Stimulated activated CD4-positive, alpha-beta T cell treated with anti-CD3 and anti-CD28 coated beads, Interleukin-15, amount 100 ng/mL, for 48 hours (primary cell): Measurements from ENCODE around the gene ZNF480.
A peak's percentile ranks its signal among the peaks of the same experiment; 100 is the strongest.
"Not testable (repeated sequence)": the region's sequence is repeated elsewhere in the genome, so short reads cannot be mapped to it uniquely, and the experiment has no call there.

ENCODE experiments used
- DNase-seq, 2 donors: peaks; one replicate each; pipeline ENCODE4 v3.0.0-alpha.2; 2020; ENCODE audit warnings: low read depth in 2 of 2

The ZNF480 gene

DNA sequence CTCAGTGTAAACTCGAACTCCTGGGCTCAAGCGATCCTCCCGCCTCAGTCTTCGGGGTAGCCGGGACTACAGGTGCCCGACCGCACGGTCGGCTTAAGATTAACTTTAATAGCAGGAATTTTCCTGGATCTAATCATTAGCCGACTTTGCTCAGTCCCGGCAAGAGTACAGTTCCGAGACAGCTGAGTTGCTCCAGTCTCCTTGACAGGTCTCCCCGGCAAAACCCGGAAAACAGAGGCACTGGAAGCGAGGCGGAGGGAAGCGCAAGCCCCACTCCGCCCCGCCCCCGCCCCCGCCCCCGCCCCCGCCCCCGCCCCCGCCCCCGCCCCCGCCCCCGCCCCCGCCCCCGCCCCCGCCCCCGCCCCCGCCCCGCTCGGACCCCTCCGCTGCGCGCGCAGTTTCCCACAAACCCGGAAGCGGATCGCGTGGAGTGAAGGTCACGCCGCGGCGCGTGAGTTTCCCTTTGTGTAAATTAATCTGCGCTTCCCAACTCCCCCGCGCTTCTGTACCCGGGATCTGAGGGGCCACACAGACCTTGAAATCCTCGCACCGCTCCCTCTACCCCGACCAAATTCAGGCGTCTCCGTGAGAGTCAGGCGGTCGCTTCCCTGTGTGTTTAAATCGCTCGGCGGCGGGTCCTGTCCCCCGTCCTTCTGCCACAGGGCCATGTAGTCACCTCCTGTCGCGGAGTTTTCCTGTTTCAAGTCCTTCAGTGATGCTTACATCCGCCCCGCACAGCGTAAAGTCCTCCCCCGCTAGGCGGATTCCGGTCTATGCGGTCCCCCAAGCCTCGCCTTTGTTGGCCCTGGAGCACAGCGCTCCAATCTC lies at the start of gene ZNF480:
Gene ZNF480 (plus strand): TSS at position 397 of the 828 bp plus-strand sequence. CDS start 3,244 bp downstream, outside the sequence.
- peak; percentile 39 to 41 for DNase-seq

DNA sequence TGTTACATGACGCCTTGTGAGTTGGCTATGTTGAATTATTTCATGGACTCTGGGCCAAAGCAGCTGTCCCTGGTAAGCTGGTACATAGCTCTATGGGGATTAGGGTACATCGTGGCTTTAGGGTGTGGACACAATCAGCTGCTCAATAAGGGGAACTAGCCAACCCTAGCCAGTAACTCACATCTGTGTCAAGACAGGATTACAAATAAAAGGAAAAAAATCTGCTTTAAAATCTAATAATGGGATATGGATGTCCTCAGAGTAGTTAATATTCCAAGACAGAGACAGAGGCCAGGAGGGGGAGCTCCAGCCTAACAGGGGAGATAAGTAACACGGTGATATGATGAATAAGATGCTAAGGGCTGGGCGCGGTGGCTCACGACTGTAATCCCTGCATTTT lies 48.7 kb upstream of the ZNF480 start:
- peak; percentile 36 to 49 for DNase-seq

DNA sequence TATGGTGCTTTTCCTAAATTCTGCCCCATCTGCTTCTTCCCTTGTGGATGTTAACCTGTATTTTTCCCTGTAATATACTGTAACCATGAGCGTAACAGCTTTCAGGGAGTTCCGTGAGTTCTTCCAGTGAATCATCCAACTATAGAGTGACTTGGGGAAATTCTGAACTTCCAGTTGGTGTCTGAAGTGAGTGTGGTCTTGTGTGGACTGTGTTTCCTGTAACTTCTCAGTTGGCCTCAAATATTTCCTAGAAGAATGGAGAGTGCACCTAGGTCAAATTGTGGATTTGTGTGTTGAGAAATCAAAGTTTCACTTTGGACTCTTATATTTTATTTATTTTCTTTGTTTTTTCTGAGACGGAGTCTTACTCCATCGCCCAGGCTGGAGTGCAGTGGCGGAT lies 38.5 kb upstream of the ZNF480 start:
- no peak for DNase-seq

DNA sequence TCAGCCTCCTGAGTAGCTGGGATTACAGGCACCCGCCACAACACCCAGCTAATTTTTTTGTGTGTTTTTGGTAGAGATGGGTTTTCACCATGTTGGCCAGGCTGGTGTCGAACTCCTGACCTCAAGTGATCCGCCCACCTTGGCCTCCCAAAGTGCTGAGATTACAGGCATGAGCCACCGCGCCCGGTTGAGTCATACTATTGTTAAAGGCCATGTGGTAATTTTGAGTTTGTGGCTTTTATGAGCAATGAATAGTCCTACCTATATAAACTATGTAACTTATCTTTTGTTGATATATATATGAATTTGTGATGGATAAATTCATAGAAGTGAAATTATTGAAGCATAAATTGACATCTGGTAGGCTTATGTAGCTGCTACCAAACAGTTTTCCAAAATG lies 31.4 kb upstream of the ZNF480 start:
- DNase-seq: peak in 1 of 2 donors; percentile 30

DNA sequence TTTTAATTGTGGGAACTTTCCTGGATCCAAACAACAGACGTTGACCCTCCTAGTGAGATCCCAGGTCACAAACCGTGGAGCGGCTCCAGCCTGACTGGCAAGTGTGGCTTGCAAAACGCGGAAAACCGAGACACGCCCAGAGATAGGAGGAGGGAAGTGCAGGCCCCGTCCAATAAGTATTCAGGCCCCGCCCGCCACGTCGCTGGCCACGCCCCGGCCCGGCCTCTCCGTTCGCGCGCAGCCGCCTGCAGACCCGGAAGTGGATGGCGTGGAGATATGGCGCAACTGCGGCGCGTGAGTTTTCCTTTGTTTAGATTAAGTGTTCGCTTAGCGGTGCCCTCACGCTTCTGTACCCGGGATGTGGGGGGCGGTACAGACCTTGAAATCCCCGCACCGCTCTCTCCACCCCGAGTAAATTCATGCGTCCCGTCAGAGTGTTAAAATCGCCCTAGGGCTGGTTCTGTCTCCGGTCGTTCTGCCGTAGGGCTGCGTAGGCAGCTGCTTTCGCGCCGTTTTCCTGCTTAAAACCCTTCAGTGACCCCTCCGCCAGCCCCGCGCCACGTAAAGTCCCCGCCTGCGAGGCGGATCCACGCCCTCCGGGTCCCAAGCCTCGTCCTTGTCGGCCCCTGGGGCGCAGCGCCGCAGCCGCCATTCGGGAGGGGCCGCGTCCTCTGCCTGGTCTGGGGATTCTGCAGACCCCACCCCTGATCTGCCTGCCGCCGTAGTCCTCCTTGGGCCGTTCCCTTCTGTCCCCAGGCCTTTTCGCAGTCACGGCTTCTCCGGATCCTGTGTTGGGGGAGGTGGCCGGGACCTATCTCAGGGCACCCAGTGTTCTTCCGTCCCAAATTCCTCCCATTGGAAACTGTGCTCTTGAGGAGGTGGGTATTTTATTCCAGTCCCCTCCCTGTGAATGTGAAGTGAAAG lies 27.4 kb upstream of the ZNF480 start, which contains the start of gene ZNF766:
Gene ZNF766 (plus strand): TSS at position 250 of the 924 bp plus-strand sequence. CDS start 27 bp downstream, at position 277.
- peak; percentile 92 to 98 for DNase-seq

DNA sequence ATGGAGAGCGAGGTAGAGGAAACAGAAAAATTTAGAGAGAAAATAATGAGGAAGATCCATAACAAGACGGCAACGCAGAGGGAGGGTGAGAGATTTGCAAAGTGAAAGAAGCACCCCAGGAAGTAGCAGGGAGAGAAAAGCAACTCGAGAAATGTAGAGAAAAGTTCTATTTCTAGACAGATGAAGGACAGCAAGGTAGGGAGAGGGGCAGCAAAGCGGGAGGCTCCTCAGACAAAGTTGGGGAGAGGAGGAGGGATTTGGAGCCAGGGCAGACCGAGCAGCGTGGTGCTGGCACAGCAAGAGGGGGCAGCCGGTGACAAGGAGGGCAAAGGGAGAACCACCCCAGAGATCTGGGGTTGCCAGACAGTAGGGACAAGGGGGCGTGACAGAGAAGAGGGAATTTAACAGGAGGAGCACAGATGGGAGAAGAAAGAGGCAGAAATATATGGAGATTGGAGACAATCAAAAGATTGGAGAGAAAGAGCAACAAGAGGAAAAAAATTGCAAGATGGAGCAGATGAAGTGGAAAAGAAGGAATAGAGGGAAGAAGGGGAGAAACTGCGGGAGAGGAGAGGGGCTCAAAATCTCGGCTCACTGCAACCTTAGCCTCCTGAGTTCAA lies 26.6 kb upstream of the ZNF480 start:
- no peak for DNase-seq

DNA sequence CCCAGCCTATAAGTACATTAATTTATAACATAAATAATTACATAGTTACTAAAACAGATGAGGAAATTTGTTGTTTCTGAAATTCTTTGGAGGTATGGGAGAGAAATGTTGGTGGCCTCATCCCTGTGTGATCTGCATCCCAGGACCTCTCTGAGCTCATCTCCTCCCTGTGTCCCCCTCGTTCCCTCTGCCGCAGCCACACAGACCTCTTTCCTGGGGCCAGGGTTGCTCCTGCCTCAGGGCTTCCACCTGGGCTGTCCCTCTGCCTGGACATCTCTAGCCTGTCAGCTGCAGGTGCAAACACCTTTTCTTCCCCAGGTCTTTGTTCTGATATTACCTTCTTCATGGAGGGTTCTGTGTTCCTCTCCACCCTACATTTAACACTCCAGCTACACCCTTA lies 23.7 kb upstream of the ZNF480 start:
- DNase-seq: no peak

DNA sequence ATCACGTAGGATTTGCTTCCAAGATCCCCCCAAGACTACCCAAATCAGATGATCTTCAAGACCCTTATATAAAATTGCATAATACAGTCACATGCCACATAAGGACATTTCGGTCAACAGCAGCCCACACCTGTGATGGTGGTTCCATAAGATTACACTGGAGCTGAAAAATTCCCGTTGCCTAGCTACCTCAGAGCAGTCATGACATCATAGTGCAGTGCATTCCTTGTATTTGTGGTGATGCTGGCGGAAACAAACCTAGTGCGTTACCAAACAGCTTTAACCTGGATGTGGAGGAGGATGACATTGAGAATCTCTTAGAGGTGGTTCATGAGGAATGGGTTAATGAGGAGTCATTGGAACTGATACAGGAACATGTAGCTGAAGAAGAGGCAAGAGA lies 22.8 kb upstream of the ZNF480 start:
- no peak for DNase-seq

DNA sequence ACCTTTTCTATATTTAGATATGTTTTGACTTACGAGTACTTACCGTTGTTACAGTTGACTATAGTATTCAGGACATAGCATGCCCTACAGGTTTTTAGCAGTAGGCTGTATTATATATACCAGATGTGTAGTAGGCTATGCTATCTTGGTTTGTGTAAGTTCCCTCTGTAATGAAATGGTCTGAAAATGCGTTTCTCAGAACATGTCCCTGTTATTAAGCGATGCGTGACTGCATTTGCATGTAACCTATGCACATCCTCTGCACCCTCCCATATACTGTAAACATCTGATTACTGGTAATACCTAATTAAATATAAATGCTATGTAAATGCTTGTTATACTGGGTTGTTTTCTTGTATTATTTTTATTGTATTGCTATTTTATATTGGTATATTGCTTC lies 21.0 kb upstream of the ZNF480 start:
- no peak for DNase-seq

DNA sequence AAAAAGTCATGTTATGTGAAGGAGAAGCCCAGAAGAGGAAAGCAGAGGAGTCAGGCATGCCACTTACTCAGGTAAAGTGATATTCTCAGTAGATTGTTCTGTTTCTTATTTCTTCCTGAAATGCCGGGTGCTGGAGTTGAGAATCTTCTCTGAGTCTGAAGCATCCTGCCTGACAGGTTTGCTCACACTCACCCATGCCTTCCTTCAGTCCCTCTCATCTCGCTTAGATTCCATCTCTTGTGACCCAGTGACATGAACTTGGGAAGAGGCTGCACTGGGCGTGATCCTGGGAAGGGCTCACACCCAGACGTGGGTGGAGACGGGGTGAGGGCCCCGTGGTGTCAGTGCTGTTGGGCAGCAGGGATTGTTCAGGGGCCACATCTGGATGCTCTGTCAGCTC lies 19.5 kb upstream of the ZNF480 start:
- DNase-seq: no peak

DNA sequence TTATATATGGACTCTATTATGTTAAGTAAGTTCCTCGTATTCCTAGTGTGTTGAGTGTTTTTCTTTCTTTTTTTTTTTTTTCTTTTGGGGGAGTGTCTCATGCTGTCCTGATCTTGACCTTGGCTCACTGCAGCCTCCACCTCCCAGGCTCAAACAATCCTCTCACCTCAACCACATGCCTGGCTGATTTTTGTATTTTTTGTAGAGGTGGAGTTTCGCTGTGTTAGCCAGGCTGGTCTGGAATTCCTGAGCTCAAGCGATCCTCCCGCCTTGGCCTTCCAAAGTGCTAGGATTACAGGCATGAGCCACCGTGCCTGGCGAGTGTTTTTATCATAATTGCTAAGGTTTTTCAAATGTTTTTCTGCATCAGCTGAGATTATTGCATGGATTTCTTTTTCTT lies 10.7 kb upstream of the ZNF480 start:
- DNase-seq: no peak

DNA sequence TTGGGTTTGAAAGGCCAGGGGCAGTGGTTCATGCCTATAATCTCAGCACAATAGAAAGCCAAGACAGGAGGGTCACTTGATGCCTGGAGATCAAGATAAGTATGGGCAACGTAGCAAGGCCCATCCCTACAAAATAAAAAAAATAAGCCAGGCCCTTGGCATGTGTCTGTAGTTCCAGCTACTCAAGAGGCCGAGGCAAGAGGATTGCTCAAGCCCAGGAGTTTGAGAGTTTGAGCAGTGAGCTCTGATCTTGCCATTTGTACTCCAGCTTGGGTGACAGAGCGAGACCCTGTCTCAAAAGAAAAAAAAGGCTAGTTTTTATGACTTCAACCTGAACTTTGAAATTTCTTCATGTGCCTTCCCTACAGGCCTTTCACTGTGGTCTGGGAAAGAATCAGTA lies 5.2 kb upstream of the ZNF480 start:
- no peak for DNase-seq

DNA sequence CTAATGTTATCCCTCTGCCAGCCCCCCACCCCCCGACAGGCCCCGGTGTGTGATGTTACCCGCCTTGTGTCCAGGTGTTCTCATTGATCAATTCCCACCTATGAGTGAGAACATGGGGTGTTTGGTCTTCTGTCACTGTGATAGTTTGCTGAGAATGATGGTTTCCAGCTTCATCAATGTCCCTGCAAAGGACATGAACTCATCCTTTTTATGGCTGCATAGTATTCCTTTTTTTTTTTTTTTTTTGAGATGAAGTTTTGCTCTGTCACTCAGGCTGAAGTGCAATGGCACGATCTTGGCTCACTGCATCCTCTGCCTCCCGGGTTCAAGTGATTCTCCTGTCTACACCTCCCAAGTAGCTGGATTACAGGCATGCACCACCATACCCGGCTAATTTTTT lies 4.0 kb upstream of the ZNF480 start:
- DNase-seq: not testable (repeated sequence)

DNA sequence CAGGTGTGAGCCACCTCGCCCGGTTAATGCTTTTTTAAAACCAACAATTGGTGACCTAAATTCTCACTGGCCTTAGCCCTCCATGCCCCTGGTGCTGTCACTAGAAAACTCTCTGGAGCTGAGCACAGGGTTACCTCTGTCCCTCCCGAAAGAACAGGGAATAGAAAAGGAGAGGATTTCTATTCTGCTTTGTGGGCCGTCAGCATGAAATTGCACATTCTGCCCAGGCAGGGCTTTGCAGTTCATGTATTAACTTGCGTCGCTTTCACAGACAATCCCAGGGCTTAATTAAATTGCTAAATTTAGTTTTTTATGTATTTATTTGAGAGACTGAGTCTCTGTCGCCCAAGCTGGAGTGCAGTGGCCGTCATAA lies 583 bp upstream of the ZNF480 start:
- no peak for DNase-seq

DNA sequence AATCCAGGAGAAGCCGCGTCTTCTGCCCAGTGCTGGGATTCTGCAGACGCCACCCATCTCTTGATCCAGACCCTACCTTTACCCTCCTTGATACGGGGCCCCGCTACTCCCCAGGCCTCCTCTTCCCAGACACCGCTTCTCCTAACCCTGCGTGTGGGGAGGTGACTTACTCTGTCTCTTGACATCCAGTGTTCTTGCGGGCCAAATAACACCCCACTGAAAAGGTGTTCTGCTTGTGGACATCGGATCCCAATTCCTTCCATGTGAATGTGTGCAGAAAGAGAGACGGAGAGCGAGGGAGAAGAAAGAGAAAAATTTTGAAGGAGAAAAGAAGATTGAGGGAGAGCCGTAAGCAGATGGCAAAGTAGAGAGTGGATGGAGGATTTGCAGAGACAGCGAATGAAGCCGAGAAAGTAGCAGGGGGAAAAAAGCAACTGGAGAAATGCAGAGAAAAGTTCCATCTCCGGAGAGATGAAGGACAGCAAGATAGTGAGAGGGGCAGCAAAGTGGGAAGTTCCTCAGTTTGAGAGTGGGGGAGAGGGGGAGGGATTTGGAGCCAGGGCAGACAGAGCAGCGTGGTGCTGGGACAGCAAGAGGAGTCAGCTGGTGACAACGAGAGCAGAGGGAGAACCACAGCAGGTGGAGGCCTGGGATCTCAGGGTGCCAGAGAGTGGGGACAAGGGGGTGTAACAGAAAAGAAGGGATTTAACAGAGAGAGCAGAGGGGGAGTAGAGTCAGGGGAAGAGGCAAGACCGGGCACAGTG lies 814 bp downstream of the ZNF480 start:
- DNase-seq: no peak

DNA sequence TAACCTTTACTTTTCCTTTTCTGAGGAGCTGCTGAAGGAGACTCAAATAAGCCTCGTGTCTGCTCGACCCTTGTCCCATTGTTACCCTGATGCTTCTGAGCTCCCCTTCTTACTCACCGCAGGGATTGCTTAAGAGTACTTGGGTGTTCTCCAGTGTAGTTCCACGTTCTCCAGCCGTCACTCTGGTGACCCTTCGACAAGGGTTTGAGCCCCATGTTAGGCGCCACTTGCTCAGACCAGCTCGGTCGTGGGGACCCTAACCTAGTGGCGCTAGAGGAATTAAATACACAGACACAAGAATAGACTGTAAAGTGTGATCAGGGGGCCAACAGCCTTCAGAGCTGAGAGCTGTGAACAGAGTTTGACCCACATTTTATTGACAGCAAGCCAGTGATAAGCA lies 10.3 kb downstream of the ZNF480 start:
- DNase-seq: no peak

DNA sequence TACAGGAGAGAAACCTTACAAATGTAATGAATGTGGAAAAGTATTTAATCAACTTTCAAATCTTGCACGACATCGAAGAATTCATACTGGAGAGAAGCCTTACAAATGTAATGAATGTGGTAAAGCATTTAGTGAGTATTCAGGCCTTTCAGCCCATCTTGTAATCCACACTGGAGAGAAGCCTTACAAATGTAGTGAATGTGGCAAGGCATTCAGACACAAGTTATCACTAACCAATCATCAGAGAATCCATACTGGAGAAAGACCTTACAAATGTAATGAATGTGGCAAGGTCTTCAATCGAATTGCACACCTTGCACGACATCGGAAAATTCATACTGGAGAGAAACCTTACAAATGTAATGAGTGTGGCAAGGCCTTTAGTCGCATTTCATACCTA lies 25.5 kb downstream of the ZNF480 start:
- no peak for DNase-seq

DNA sequence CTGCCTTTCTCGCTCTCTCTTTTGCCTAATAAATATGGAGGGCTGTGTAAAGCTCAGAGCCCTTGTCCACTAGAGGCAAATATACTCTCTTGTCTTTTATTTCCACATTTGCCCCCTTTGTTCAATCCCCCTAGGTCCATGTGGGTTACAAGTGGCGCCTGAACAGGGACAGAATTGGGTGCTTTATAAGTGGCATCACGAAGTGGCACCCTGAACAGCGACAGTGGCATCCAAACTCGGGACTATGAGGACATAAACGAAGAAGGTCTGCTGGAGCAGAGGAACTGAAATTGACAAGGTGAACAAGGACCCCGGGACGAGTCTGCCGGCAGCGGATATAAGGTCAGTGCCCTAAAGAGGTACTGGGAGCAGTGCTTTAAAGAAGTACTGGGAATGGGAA lies 34.8 kb downstream of the ZNF480 start:
- no peak for DNase-seq

DNA sequence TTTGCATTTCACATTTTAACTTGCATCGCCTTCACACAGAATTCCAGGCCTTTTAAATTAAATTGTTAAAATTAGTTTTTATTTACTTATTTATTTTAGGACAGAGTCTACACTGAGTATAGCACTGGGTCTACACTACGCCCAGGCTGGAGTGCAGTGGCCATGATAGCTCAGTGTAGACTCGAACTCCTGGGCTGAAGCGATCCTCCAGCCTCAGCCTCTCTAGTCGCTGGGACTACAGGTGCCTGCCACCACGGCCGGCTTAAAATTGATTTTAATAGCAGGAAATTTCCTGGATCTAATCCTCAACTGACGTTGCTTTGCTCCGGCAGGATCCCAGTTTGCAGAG lies 38.8 kb downstream of the ZNF480 start:
- no peak for DNase-seq

DNA sequence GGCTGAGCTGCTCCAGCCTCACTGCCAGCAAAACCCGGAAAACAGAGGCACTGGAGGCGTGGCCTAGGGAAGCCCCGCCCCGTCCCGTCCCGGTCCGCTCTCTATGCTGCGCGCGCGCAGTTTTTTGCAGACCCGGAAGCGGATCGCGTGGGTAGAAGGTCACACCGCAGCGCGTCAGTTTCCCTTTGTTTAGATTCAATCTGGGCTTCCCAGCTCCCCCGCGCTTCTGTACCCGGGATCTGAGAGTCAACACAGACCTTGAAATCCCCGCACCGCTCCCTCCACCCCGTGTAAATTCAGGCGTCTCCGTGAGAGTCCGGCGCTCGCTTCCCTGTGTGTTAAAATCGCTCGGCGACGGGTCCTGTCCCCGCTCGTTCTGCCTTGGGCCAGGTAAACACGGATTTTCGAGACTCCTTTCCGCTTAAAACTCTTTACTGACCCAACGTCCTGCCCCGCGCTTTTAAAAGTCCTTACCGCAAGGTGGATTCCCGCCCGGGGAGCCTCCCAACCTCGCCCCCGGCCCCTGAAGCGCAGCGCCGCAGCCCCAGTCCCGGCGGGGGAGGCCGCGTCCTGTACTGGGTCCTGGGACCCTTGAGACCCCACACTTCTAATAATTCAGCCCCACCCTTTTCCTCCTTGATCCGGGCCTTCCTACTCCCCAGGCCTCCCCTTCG lies 39.3 kb downstream of the ZNF480 start, which contains the start of gene ZNF610:
Gene ZNF610 (plus strand): TSS at position 127 of the 674 bp plus-strand sequence. CDS start 12,930 bp downstream, outside the sequence.
- DNase-seq: peak; percentile 74 to 84
